CD14-positive monocyte (primary cell): ENCODE results near the gene FAM120A. TPM values are rescaled to one million over a fixed set of nuclear protein-coding genes. Genes with fewer than 3 reads are reported as not detected.
A peak's percentile ranks its signal among the peaks of the same experiment; 100 is the strongest.

ENCODE experiments used
- DNase-seq, 3 donors: peaks; one replicate each; pipeline ENCODE4 v3.0.0-alpha.2; 2011 to 2022
- H2AFZ ChIP-seq: 2 replicates; pipeline ENCODE4 v1.6.0; 2012; ENCODE audit warnings: mild to moderate bottlenecking, low read depth, low read length, inconsistent platforms; ENCODE audit not compliant: insufficient read depth, poor library complexity, severe bottlenecking
- H3K27ac ChIP-seq, 2 donors: 1 replicate in 1 of 2; 2 replicates in 1 of 2; pipeline ENCODE4 v1.5.1; 2012 to 2013; ENCODE audit warnings: low read length in 2 of 2, control low read depth in 1 of 2, inconsistent platforms in 1 of 2, low read depth in 1 of 2, mild to moderate bottlenecking in 1 of 2
- H3K27me3 ChIP-seq, 2 donors: one replicate each; pipeline versions ENCODE4 v1.6.0 to v1.6.1; 2011 to 2013; ENCODE audit warnings: low read length in 2 of 2; ENCODE audit not compliant: control insufficient read depth in 2 of 2, insufficient read depth in 2 of 2
- H3K36me3 ChIP-seq, 2 donors: replicated peaks in 1 of 2; 1 replicate in 1 of 2; 2 replicates in 1 of 2; pipeline versions ENCODE4 v1.5.1 to v1.6.1; 2012 to 2013; ENCODE audit warnings: low read length in 2 of 2, control low read depth in 1 of 2, inconsistent platforms in 1 of 2, mild to moderate bottlenecking in 1 of 2; ENCODE audit not compliant: insufficient read depth in 2 of 2, control insufficient read depth in 1 of 2
- H3K4me1 ChIP-seq, 2 donors: 1 replicate in 1 of 2; 2 replicates in 1 of 2; pipeline versions ENCODE4 v1.5.1 to v1.6.1; 2012 to 2013; ENCODE audit warnings: low read length in 2 of 2, control low read depth in 1 of 2, inconsistent platforms in 1 of 2, mild to moderate bottlenecking in 1 of 2, moderate library complexity in 1 of 2; ENCODE audit not compliant: insufficient read depth in 2 of 2, control insufficient read depth in 1 of 2
- H3K4me2 ChIP-seq: replicated peaks from 2 replicates; pipeline ENCODE3; 2012; ENCODE audit warnings: low read length, moderate library complexity, mild to moderate bottlenecking; ENCODE audit not compliant: poor library complexity, severe bottlenecking; ENCODE audit errors: extremely low read depth
- H3K4me3 ChIP-seq, 3 experiments: fragments of 200-600 bp in 1 of 3; sonication (generic) in 1 of 3; replicated peaks in 1 of 3; 1 replicate in 2 of 3; 2 replicates in 1 of 3; pipeline ENCODE4 v1.5.1; 2011 to 2013; ENCODE audit warnings: low read length in 3 of 3, mild to moderate bottlenecking in 3 of 3, control low read depth in 2 of 3, low read depth in 2 of 3, inconsistent platforms in 1 of 3, moderate library complexity in 1 of 3
- H3K79me2 ChIP-seq: 2 replicates; pipeline ENCODE4 v1.6.0; 2012; ENCODE audit warnings: mild to moderate bottlenecking, control low read depth, inconsistent platforms, low read length, moderate library complexity; ENCODE audit not compliant: insufficient read depth
- H3K9ac ChIP-seq: 2 replicates; pipeline ENCODE4 v1.6.0; 2017; ENCODE audit warnings: low read length, mild to moderate bottlenecking; ENCODE audit not compliant: insufficient read depth, poor library complexity, severe bottlenecking
- H3K9me3 ChIP-seq, 2 donors: replicated peaks in 1 of 2; 1 replicate in 1 of 2; 2 replicates in 1 of 2; pipeline versions ENCODE4 v1.5.1 to v1.6.1; 2012 to 2013; ENCODE audit warnings: low read length in 2 of 2, control low read depth in 1 of 2; ENCODE audit not compliant: control insufficient read depth in 1 of 2, insufficient read depth in 1 of 2
- H4K20me1 ChIP-seq: 2 replicates; pipeline ENCODE4 v1.6.0; 2012; ENCODE audit warnings: mild to moderate bottlenecking, low read length, control low read depth, moderate library complexity; ENCODE audit not compliant: insufficient read depth
- H3K27ac Mint-ChIP-seq, 7 donors: one replicate each; pipeline ENCODE4 v1.8.0; 2020; ENCODE audit warnings: mild to moderate bottlenecking in 7 of 7, mixed read lengths in 7 of 7, moderate library complexity in 6 of 7, inconsistent platforms in 2 of 7
- H3K27me3 Mint-ChIP-seq, 3 donors: one replicate each; pipeline ENCODE4 v1.8.0; 2021 to 2022; ENCODE audit warnings: low read depth in 3 of 3, mild to moderate bottlenecking in 3 of 3, mixed read lengths in 3 of 3, moderate library complexity in 3 of 3, inconsistent platforms in 1 of 3
- H3K36me3 Mint-ChIP-seq, 2 donors: one replicate each; pipeline ENCODE4 v1.8.0; 2020; ENCODE audit warnings: mixed read lengths in 2 of 2, inconsistent platforms in 1 of 2, mild to moderate bottlenecking in 1 of 2
- H3K4me1 Mint-ChIP-seq: one replicate; pipeline ENCODE4 v1.8.0; 2020; ENCODE audit warnings: mild to moderate bottlenecking, mixed read lengths
- H3K4me3 Mint-ChIP-seq, 2 donors: one replicate each; pipeline ENCODE4 v1.8.0; 2020; ENCODE audit warnings: mild to moderate bottlenecking in 2 of 2, mixed read lengths in 2 of 2, moderate library complexity in 1 of 2
- H3K9me3 Mint-ChIP-seq, 7 donors: one replicate each; pipeline ENCODE4 v1.8.0; 2020 to 2022; ENCODE audit warnings: mixed read lengths in 7 of 7, mild to moderate bottlenecking in 6 of 7, moderate library complexity in 6 of 7, inconsistent platforms in 2 of 7
- CTCF ChIP-seq: fragments of 200-600 bp; IDR thresholded peaks from one replicate; pipeline ENCODE4 v1.8.0; 2022; ENCODE audit warnings: antibody characterized with exemption, mild to moderate bottlenecking
- WGBS: methylation state at CpG from one replicate; pipeline ENCODE4 v1.1.5; 2013; ENCODE audit warnings: missing lambda C conversion rate; ENCODE audit not compliant: insufficient coverage; 5-methylcytosine and 5-hydroxymethylcytosine counted together
- intact Hi-C, 2 donors: fragments of 100-400 bp; cut with micrococcal nuclease; formaldehyde crosslinking; loops; one replicate each; pipeline versions ENCODE4 v1.15.0 to v1.15.1; 2023
- polyA plus RNA-seq, 3 donors: library from polyadenylated mRNA; depleted of rRNA in 1 of 3; unstranded in 2 of 3; stranded (reverse) in 1 of 3; fragments of 300-500 nt in 2 of 3; fragments of >200 nt in 1 of 3; fragmentation: Illumina TruSeq in 2 of 3; gene quantifications; 1 replicate in 2 of 3; 2 replicates in 1 of 3; pipeline ENCODE4 v1.2.3, GENCODE V29; 2012 to 2021

Gene FAM120A
- polyA plus RNA-seq, 3 donors: 10.4 to 76.6 (median 12.7) TPM

DNA sequence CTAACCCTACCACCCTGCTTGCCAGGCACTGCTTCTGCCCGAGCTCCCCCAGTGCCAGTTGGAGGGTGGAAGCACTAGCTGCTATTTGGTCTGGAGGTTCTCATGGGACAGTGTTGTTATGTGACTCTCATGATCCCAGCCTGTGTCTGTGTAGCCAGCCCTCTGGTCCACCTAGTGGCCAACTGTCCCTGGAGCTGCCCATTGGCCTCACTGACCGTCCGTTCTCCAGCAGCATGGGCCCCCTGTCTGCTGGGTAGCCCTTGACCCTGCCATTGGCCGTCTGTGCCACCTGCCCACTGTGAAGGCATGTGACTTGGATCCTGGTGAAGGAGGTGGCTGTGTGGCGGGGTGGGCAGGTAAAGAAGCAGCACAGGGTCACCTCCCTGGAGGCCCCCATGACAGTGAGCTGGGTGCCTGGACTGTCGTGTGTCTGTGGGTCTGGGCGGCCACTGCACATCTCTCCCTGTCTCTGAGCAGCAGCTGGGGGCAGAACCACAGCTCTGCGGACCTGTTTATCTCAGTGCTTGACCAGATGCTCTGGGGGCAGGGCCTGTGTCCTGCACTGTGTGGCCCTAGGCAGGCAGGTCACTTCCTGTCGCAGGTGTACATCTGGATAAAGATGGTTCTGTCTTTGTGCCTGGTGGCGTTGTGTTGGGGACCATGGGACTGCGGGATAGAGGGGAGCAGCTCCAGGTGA lies 136.3 kb downstream of the FAM120A start:
- peak; percentile 17 for TF ChIP-seq CTCF
- H3K9me3 Mint-ChIP-seq: peaks cover 0 to 10% (median 6%) of the 10 kb centered on the region in 7 donors
- H3K4me3 ChIP-seq: no peak overlapping the region
- H3K27ac ChIP-seq: no peak overlapping the region
- H3K36me3 Mint-ChIP-seq: peaks cover 12 to 19% of the 10 kb centered on the region in 2 donors
- no peak overlapping the region for H3K9ac ChIP-seq
- DNase-seq: no peak
- H4K20me1 ChIP-seq: peaks cover 100% of the 10 kb centered on the region
- 98% methylated on average over 10 of the region's 11 CpGs for WGBS
- no peaks in the 10 kb centered on the region for H3K27me3 Mint-ChIP-seq
- peaks cover 12% of the 10 kb centered on the region for H3K4me1 Mint-ChIP-seq
- H3K79me2 ChIP-seq: peaks cover 95% of the 10 kb centered on the region
- no peaks in the 10 kb centered on the region for H3K36me3 ChIP-seq
- no peak overlapping the region for H3K4me2 ChIP-seq
- no peak overlapping the region for H2AFZ ChIP-seq
- intact Hi-C loops: no loop called here
- no peak overlapping the region for H3K4me3 Mint-ChIP-seq
- peak overlapping the region in 1 of 7 donors; percentile 42 for H3K27ac Mint-ChIP-seq
- no peaks in the 10 kb centered on the region for H3K27me3 ChIP-seq
- H3K9me3 ChIP-seq: peaks cover 0 to 3% of the 10 kb centered on the region in 2 donors
- no peaks in the 10 kb centered on the region for H3K4me1 ChIP-seq

- H2AFZ ChIP-seq: no peak overlapping the region
- peaks cover 11% of the 10 kb centered on the region for H3K4me1 Mint-ChIP-seq
- 98% methylated on average over 5 of the region's 12 CpGs for WGBS
- intact Hi-C loops: no loop called here
- peaks cover 94% of the 10 kb centered on the region for H3K79me2 ChIP-seq
- no peaks in the 10 kb centered on the region for H3K4me1 ChIP-seq
- H3K9ac ChIP-seq: no peak overlapping the region
- no peak overlapping the region for H3K4me3 ChIP-seq
- no peaks in the 10 kb centered on the region for H3K36me3 ChIP-seq
- no peak overlapping the region for H3K27ac ChIP-seq
- H3K27me3 Mint-ChIP-seq: no peaks in the 10 kb centered on the region
- H3K36me3 Mint-ChIP-seq: peaks cover 12 to 15% of the 10 kb centered on the region in 2 donors
- H3K27ac Mint-ChIP-seq: peak overlapping the region in 2 of 7 donors; percentile 37 to 53
- DNase-seq: no peak
- TF ChIP-seq CTCF: no peak
- no peaks in the 10 kb centered on the region for H3K9me3 ChIP-seq
- no peak overlapping the region for H3K4me3 Mint-ChIP-seq
- no peak overlapping the region for H3K4me2 ChIP-seq
- peaks cover 0 to 6% (median 2%) of the 10 kb centered on the region in 7 donors for H3K9me3 Mint-ChIP-seq
- H3K27me3 ChIP-seq: no peaks in the 10 kb centered on the region
- H4K20me1 ChIP-seq: peaks cover 100% of the 10 kb centered on the region
Measured at GRCh38 chr9:93588641-93589609, 137.4 kb downstream of the FAM120A start.
